Glomerular visceral epithelial cell (primary cell): Measurements from ENCODE around the gene KCNH1.

Source experiments
- DNase-seq: peaks from one replicate; pipeline ENCODE4 v3.0.0-alpha.2; 2016; ENCODE audit errors: extremely low spot score

The KCNH1 gene

GRCh38 chr1:210646258-210646616 lies 487.7 kb downstream of the KCNH1 start:
- DNase-seq: no peak

- DNase-seq: no peak
Measured at GRCh38 chr1:210645582-210646257, 488.2 kb downstream of the KCNH1 start.

DNA sequence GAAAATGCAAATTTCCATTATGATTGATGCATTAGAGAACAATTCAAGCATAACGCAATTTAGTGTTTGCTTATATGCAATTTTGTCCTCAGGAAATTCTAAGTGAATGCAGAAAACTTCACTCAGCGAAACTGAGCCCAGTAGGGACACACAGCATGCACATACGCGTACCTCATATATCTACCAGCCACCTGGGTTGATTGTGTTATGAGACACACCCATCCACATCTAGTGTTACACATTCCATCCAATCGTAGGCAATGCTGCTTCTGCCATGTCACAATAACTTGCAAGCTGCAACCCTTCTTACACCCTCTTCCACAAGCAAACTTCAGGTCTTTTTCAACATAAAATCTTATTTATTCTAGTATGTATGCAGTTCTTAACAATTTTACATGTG lies 492.4 kb downstream of the KCNH1 start:
- DNase-seq: no peak

DNA sequence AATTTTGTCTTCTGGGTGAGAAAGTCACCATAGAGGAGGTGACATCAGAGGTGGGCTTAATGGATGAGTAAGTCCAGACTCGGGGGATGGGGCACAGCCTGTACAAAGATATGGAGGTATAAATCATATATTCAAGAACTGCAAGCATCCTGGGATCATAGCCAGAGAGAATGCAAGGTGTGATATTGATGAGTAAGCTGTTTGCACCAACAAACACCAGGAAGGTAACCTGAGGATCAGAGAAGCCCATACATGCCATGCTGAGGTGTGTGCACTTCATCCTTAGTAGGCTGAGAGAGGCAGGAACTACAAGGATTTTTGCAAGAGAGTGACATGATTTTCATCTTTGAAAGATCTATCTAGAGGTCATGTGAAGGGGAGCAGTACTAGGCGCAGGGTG lies 498.8 kb downstream of the KCNH1 start:
- DNase-seq: no peak

DNA sequence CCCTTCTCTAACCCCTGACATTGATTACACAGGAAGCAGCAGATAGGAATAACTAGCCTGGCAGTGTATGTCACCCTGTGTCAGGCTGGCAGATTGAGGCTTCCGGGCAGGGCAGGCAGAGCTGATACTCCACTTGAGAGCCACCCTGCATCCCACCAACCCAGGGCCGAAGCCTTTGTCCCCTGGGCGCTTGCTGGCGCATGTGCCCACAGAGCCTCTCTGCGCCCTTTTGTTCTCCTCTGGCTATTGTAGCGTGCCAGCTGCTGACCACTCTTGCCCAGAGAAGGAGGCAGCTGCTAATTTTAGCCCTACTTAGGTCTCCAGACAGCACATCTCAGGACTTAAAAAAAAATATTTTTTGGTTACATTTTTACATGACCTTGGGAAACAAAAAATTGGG lies 500.3 kb downstream of the KCNH1 start:
- no peak for DNase-seq

DNA sequence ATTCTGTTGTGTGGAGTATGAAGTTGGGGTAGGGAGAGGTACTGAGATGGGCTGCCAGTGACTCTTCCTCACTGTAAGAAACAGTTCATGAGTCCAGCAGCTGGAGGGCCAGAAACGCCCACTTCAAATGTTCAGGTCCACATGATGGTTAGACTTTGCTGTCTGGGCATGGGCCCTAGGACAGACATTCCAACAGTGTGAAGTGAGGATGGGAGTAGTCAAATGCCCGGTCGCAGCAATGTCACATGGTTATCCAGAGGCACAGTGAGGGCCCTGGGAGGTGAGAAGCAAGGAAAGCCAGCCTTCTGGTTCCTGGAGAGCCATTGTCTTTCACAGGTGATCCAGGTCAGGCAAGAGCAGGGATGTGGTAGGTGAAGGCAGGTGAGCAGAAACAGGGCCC lies 500.8 kb downstream of the KCNH1 start:
- DNase-seq: no peak

DNA sequence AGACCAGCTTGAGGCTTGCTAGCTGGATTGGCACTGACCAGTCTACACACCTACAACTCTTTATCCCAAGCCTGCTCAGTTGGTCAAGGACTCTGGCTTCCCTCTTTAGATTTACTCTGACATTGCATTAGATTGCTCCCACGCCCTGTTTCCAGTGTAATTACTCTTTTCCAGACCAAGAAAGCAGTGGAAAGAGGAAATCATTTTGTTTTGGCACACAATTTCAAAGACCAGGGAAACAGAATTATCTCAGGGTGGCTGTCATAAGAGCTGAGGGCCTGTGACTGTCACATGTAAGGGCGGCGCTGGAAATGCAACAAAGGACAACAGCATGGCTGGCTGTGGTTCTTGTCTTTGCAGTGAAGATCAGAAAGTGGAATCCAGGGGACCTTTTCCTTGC lies 502.5 kb downstream of the KCNH1 start:
- DNase-seq: no peak

- DNase-seq: no peak
Measured at GRCh38 chr1:210629276-210629675, 504.7 kb downstream of the KCNH1 start.

GRCh38 chr1:210627755-210628154 lies 506.2 kb downstream of the KCNH1 start:
- DNase-seq: no peak
